HG02763 (cell line): ENCODE data around the gene EGLN1.

ENCODE experiments used
- ATAC-seq: cut with Tn5 transposase; IDR thresholded peaks from one replicate; pipeline ENCODE4 v1.9.1; 2021; ENCODE audit warnings: mild to moderate bottlenecking, moderate library complexity; ENCODE audit not compliant: unreplicated experiment

Gene EGLN1

GRCh38 chr1:231334079-231334666 is 87.9 kb downstream of the EGLN1 start:
- no peak for ATAC-seq

DNA sequence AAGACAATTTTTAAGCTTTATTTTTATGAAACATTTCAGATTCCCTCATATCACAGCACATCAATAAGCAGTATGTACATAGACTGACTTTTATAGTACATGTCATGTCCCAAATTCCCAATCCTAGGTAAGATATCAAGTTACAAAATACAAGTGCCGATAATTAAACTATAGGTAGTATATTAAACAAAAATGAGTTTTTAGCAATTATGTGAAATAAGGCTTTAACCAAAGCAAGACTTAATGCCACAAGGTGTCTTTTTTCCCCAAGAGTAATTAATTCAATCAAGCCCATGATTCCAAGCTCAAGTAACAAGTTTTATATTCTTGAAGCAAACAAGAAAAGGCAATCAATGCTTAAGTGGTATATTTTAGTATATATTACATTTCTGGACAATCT is 89.3 kb downstream of the EGLN1 start:
- ATAC-seq = no peak

DNA sequence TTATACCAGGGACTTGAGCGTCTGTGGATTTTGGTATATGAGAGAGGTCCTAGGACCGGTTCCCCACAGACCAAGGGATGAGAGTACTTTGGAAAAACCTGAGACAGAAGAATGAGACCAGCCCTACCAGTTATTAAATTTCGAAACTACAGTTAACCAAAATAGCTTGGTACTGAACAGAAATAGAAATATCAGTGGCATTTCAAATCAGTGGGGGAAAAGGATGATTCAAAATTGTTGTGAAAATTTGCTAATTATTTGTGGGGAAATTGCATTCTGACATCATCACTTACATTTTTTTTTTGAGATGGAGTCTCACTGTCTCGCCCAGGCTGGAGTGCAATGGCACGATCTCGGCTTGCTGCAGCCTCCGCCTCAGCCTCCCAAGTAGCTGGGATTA is 92.6 kb downstream of the EGLN1 start:
- no peak for ATAC-seq

DNA sequence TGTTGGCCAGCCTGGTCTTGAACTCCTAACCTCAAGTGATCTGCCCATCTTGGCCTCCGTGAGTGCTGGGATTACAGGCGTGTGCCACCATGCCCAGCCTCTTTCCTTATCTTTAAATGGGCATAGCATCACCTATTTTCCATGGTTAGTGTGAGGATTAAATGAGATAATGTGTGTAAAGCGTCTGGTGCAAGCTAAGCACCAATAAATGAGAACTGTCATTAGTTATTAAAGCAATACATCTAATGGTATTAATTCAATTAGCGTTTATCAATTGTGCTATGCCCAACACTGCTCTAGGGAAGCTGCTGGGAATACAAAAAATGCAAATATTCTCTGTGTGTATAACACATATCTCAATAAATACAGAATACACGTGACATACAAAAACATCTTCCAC is 94.5 kb downstream of the EGLN1 start:
- ATAC-seq = no peak

DNA sequence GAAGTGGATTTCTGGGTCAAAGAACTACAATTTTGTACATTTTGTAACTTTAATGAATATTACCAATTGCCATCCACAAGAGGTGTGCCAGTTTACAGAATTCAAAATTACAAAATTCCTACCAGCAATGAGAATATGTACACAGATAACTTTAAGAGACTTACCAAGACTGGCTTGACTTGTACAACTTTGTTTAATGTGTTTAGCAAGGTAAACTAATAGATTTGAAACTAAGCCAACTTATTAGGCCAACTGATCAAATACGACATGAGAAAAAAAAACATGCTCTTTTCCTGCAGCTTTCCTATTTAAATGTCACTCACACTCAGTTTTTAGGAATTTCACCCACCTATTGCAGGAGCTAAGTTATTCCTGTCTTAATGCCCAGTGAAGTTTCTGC is 95.8 kb downstream of the EGLN1 start:
- ATAC-seq = no peak

GRCh38 chr1:231324660-231325059 is 97.4 kb downstream of the EGLN1 start:
- no peak for ATAC-seq

DNA sequence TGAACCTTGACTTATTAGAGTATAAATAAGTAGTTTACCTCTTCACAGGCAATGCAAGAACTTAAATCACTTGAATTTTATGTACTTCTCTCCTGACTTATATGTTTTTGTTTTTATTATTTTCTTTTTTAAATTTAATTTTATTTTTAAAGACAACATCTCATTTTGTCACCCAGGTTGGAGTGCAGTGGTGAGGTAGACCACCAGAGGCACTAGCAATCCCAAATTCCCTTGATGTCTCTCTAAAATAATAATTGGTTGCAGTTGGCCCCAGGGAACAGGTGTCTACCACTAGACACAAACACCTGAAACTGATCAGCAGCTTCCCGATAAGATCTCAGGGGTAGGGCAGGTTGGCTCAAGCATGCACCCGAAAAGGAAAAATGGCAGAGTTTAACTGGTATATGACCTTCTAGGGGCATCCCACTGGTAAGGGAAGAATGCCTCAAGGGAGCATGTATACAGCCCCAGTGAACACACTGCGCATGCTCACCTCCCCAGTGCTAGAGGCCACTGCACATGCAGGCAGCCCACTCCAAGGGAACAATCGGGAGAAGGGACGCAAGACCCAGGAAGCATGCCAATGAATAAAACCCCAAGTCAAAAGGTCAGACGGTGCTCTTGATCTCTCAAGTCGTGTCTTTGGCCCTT is 99.1 kb downstream of the EGLN1 start:
- no peak for ATAC-seq

- ATAC-seq = no peak
Observed at GRCh38 chr1:231319080-231319479, 103.0 kb downstream of the EGLN1 start.

GRCh38 chr1:231318568-231318967 is 103.5 kb downstream of the EGLN1 start:
- no peak for ATAC-seq

- no peak for ATAC-seq
Observed at GRCh38 chr1:231318015-231318355, 104.1 kb downstream of the EGLN1 start.

DNA sequence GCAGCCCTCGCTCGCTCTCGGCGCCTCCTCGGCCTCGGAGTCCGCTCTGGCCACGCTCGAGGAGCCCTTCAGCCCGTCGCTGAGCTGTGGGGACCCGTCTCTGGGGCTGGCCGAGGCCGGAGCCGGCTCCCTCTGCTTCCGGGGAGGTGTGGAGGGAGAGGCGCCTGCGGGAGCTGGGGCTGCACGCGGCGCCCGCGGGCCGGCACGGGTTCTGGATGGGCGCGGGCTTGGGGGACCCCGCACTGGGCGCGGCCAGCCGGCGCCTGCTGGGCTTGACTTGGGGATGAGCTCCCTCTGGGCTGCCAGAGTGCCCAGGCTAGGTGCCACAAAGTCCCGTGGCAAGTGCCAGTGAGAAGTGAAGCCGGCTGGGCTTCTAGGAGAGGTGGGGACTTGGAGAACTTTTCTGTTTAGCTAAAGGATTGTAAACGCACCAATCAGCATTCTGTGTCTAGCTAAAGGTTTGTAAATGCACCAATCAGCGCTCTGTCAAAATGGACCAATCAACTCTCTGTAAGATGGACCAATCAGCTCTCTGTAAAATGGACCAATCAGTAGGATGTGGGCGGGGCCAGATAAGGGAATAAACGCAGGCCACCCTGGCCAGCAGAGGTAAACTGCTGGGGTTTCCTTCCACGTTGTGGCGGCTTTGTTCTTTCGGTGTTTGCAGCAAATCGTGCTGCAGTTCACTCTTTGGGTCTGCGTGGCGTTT is 104.6 kb downstream of the EGLN1 start:
- no peak for ATAC-seq

GRCh38 chr1:231315887-231316286 is 106.2 kb downstream of the EGLN1 start:
- ATAC-seq = no peak
